ENCODE data around the gene CAMKK1. TPM values are rescaled to one million over a fixed set of nuclear protein-coding genes. Genes with fewer than 3 reads are reported as not detected.

The CAMKK1 gene
- total and polyA plus RNA-seq, 2 donors (not counting 3 experiments of a cell fraction or from before 2014, with no cell fraction given): 4.5 to 6.1 TPM

GRCh38 chr17:3919123-3919624 is 26.3 kb upstream of the CAMKK1 start:
- Histone ChIP-seq H3K9me1 (replicated peaks; ENCODE audit: control insufficient read depth, extremely low read depth, insufficient read depth, low read length) (no peaks in the 10 kb centered on the region), H3K27me3 (ENCODE audit: control insufficient read depth in 2 of 2, insufficient read depth in 2 of 2, low read length in 2 of 2) (no peaks in the 10 kb centered on the region), H3K36me3 (ENCODE audit: control insufficient read depth in 2 of 2, extremely low read depth in 1 of 2, insufficient read depth in 2 of 2, low read length in 2 of 2) (no peaks in the 10 kb centered on the region), H2AFZ (ENCODE audit: low read depth, low read length) (no peak overlapping the region), H3K4me1 (ENCODE audit: control insufficient read depth, extremely low read depth, insufficient read depth, low read length) (peaks cover 15% of the 10 kb centered on the region), H3K27ac (ENCODE audit: insufficient read depth, low read depth, low read length) (no peak overlapping the region), H3K9me3 (replicated peaks; ENCODE audit: control insufficient read depth, insufficient read depth, low read length) (no peaks in the 10 kb centered on the region), H3K4me3 (replicated peaks in 1 of 3; ENCODE audit: insufficient read depth in 1 of 3, low read depth in 1 of 3, low read length in 3 of 3) (no peak overlapping the region), H3K79me2 (ENCODE audit: control insufficient read depth, insufficient read depth, low read length) (no peaks in the 10 kb centered on the region), H3K4me2 (ENCODE audit: insufficient read depth, low read length) (no peak overlapping the region), H3K9ac (replicated peaks; ENCODE audit: extremely low read depth, insufficient read depth, low read length) (no peak overlapping the region), H4K20me1 (replicated peaks; ENCODE audit: control insufficient read depth, extremely low read depth, insufficient read depth, low read length) (no peaks in the 10 kb centered on the region)
- ChIA-PET POLR2A (no interaction called here), CTCF (no interaction called here)
- FAIRE-seq (no peak), DNase-seq (ENCODE audit: low read depth, low spot score) (no peak)
- TF ChIP-seq GATA2 (IDR thresholded peaks at IDR 0.05; ENCODE audit: insufficient read depth, insufficient read length, low read depth, low read length) (no peak), FOS (IDR thresholded peaks at IDR 0.05; ENCODE audit: borderline replicate concordance, insufficient read depth, low read length) (no peak), MYC (IDR thresholded peaks at IDR 0.05; ENCODE audit: low read depth, low read length) (no peak)
- intact Hi-C loops (cut with micrococcal nuclease) (no loop called here), dilution Hi-C loops (cut with MboI; ENCODE audit: extremely low pct_ligation_motif_present, low sequenced_read_pairs) (no loop called here)
- BruUV-seq (replicated peaks): no TSS peak

- Histone ChIP-seq H3K9me3 (replicated peaks; ENCODE audit: control insufficient read depth, insufficient read depth, low read length) (no peaks in the 10 kb centered on the region), H3K4me2 (ENCODE audit: insufficient read depth, low read length) (no peak overlapping the region), H3K4me1 (ENCODE audit: control insufficient read depth, extremely low read depth, insufficient read depth, low read length) (peaks cover 15% of the 10 kb centered on the region), H3K9ac (replicated peaks; ENCODE audit: extremely low read depth, insufficient read depth, low read length) (no peak overlapping the region), H3K27me3 (ENCODE audit: control insufficient read depth in 2 of 2, insufficient read depth in 2 of 2, low read length in 2 of 2) (no peaks in the 10 kb centered on the region), H3K79me2 (ENCODE audit: control insufficient read depth, insufficient read depth, low read length) (no peaks in the 10 kb centered on the region), H4K20me1 (replicated peaks; ENCODE audit: control insufficient read depth, extremely low read depth, insufficient read depth, low read length) (no peaks in the 10 kb centered on the region), H3K36me3 (ENCODE audit: control insufficient read depth in 2 of 2, extremely low read depth in 1 of 2, insufficient read depth in 2 of 2, low read length in 2 of 2) (no peaks in the 10 kb centered on the region), H3K9me1 (replicated peaks; ENCODE audit: control insufficient read depth, extremely low read depth, insufficient read depth, low read length) (no peaks in the 10 kb centered on the region), H3K4me3 (replicated peaks in 1 of 3; ENCODE audit: insufficient read depth in 1 of 3, low read depth in 1 of 3, low read length in 3 of 3) (no peak overlapping the region), H2AFZ (ENCODE audit: low read depth, low read length) (no peak overlapping the region), H3K27ac (ENCODE audit: insufficient read depth, low read depth, low read length) (no peak overlapping the region)
- no peak for FAIRE-seq
- no TSS peak for BruUV-seq (replicated peaks)
- ChIA-PET CTCF (no interaction called here), POLR2A (no interaction called here)
- DNase-seq (ENCODE audit: low read depth, low spot score): no peak
- dilution Hi-C loops (cut with MboI; ENCODE audit: extremely low pct_ligation_motif_present, low sequenced_read_pairs): no loop called here
- TF ChIP-seq GATA2 (IDR thresholded peaks at IDR 0.05; ENCODE audit: insufficient read depth, insufficient read length, low read depth, low read length): no peak
- no peak for TF ChIP-seq MYC (IDR thresholded peaks at IDR 0.05; ENCODE audit: low read depth, low read length)
- TF ChIP-seq JUN (IDR thresholded peaks at IDR 0.05; ENCODE audit: borderline replicate concordance, insufficient read depth, insufficient read length, low read depth): no peak
- no peak for TF ChIP-seq FOS (IDR thresholded peaks at IDR 0.05; ENCODE audit: borderline replicate concordance, insufficient read depth, low read length)
- no peak for TF ChIP-seq CTCF (IDR thresholded peaks at IDR 0.05; ENCODE audit: extremely low read depth in 1 of 2, insufficient read depth in 1 of 2, low read depth in 1 of 2, low read length in 2 of 2)
- TF ChIP-seq MAX (IDR thresholded peaks at IDR 0.05; ENCODE audit: insufficient read depth, insufficient read length): no peak
- TF ChIP-seq POLR2A (IDR thresholded peaks at IDR 0.05; ENCODE audit: low read depth, low read length): no peak
- no peak for TF ChIP-seq POLR2AphosphoS5 (IDR thresholded peaks at IDR 0.05; ENCODE audit: insufficient read depth, low read depth, low read length)
- intact Hi-C loops (cut with micrococcal nuclease): no loop called here
These were observed 25.7 kb upstream of the CAMKK1 start for GRCh38 chr17:3918372-3919122.

Measured in endothelial cell of umbilical vein (primary cell).